ENCODE data around the gene TBL1X.
A peak's percentile ranks its signal among the peaks of the same experiment; 100 is the strongest.

The TBL1X gene

DNA sequence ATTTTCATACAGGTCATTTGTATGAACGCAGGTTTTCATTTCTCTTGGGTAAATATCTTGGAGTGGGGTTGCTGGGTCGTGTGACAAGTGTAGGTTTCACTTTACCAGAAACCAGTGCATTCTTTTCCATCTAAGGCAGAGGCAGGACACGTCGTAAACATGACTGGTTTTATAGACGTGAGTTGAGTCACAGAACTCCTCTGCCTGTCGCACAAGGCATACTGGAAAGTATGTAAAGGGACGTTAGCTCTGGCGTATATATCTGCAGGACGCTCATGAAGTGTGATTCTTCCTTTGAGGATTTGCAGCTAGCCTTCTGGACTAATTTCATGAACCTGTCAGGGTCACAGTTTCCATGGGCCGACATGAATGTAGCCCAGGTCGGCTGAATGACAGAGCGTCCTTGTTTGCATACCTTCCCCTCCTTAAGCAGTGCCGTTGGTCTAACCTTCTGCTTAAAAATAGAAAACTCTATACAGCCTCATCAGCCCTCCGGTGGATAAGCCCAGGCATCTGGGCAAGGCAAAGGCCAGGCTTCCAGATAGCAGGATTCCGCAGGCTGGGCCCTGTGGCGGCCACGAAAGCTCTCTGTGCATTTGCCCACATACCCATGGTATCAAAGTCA is 194.8 kb downstream of the TBL1X start:
- no peak for DNase-seq

- no peak for DNase-seq
Measured at GRCh38 chrX:9662148-9662547, 197.3 kb downstream of the TBL1X start.

DNA sequence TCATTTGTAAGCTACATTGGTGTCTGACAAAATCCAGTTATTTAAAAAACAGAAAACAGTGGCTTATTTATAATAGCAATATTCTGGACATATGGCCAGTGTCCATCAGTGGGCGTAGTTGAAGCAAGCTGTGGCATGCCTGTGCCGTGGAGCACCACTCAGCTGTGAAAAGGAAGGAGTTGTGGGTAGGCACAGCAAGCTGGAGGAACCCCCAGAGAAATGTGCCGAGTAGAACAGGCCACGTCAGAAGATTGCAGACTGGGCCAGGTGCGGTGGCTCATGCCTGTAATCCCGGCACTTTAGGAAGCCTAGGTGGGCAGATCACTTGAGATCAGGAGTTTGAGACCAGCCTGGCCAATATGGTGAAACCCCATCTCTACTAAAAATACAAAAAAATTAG is 198.4 kb downstream of the TBL1X start:
- no peak for DNase-seq

DNA sequence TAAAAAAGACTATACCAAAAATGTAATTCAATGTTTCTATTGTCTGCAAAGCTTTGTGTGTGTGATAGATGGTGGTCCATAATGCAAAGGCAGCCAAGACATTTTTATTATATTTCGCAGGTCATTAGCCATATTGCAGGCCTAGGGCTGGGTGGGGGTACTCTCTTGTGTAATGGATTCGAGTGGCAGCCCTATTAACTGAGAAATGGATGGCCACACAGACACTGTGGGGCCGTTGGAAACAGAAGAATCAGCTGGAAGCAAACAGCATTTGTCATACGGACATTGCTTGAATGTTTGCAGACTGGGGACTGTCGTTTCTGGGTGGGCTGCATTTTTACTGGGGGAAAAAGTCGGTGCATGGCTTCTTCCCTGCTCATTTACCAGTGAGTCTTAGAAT is 199.4 kb downstream of the TBL1X start:
- DNase-seq, result no peak

GRCh38 chrX:9665113-9665512 is 200.3 kb downstream of the TBL1X start:
- DNase-seq, result no peak

- DNase-seq, result no peak
Measured at GRCh38 chrX:9668537-9668936, 203.7 kb downstream of the TBL1X start.

GRCh38 chrX:9670136-9670814 is 205.4 kb downstream of the TBL1X start:
- peak in 2 of 58 donors; percentile 4 to 8 for DNase-seq

DNA sequence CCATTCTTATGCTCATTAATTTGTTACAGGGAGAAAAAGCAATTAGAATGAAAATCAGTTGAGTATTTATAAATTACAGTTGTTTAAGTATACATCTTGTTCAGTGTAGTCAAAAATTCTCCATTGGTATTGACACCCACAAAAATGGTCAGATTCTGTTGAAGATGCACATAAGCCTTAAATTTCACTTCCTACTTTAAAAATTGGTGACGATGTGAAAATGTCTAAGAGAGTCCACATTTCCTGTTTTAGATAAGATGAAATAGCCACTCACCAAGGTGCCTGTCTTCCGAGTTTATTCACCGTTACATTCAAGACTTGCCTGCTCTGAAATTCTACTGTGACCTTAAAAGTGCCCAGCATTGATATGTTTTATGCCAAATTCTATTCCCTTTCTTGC is 207.1 kb downstream of the TBL1X start:
- DNase-seq, result no peak

DNA sequence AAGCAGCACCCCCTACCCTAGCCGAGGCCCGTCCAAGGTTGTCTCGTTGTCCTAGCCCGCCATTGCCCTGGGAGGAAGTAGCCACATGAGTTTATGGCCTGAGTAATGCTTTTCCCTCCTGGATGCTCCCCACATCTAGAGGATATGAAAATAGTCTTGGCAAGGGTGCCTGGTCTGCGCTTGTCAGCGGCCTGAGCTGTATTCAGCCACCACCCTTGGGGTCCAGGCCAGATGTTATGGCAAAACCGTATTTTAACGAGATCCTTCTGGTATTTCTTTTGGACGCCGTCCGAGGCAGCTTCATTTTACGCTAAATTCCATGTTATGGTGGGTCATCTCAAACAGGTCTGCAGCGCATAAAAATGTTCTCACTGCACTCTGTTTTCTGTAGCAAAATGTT is 211.4 kb downstream of the TBL1X start:
- DNase-seq, result no peak

- DNase-seq, result no peak
Measured at GRCh38 chrX:9676738-9677097, 211.9 kb downstream of the TBL1X start.

GRCh38 chrX:9677098-9677739 is 212.4 kb downstream of the TBL1X start:
- no peak for DNase-seq

DNA sequence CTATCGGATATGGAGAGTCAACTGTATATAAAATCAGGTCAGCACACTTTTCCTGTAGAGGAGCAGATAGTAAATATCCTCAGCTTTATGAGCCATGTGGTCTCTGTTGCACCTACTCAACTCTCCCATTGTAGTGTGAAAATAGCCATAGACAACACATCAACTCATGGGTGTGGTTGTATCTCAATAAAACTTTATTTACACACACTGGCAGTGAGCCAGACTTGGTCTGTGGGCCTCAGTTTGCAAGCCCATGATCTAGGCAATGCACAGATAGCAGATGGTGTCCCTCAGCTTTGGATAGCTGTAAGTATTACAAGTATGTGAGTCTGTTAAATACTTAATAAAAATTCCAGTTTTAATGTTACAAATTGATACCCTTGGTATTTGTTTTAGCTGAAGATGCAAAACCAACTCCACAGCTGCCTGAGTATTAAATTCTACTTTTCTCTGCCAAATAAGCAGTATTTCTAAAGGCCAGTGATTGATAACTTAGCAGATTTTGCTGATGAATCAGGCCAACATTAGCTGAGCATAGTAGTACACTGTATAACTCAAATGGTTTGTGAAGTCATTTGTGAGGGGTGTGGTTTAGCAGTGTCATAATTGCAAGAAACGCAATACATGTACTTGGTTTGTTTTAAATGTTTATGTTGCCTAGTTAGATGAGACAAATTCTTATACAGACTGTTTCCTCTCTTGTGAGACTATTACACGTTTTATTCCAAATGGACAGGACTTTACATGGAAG is 213.5 kb downstream of the TBL1X start:
- DNase-seq, result no peak

GRCh38 chrX:9681011-9681410 is 216.2 kb downstream of the TBL1X start:
- no peak for DNase-seq

DNA sequence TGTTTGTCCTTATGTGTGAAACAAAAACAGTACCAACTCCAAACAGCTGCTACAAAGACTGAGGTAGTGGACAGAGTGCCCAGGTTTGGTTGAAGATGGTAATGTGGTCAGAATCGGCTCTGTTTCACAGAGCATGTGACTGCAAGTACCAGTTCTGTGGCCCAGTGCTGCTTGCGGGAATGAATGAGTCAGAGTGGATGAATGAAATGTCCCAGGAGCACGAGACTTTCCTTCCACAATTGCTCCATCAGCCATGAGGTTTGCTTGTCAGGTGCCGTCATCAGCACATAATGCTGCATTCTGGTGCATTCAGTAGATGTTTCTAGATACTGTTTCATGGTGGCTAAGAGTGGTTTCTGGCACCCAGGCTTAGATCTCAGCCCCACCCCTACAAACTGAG is 216.6 kb downstream of the TBL1X start:
- DNase-seq, result no peak

GRCh38 chrX:9682456-9682855 is 217.6 kb downstream of the TBL1X start:
- peak in 2 of 58 donors; percentile 0 to 1 for DNase-seq

DNA sequence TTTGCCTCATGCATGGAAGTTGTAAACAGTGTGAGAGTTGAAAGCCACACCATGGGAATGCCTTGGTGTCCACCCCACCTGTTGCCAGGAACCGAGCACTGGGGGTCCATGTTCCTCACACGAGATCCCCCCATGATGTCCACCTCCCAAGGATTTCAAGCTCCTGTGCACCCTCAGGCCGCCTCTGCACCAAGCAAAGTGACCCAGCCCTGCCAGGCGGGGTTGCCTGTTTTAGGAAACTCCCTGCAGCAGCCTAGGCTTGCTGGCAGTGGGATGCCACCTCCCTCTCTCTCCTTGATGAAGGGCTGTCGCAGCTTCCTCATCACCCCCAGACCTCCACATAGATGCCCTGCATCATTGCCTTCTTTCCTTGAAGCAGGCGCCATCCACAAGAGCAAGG is 218.0 kb downstream of the TBL1X start:
- DNase-seq, result no peak

DNA sequence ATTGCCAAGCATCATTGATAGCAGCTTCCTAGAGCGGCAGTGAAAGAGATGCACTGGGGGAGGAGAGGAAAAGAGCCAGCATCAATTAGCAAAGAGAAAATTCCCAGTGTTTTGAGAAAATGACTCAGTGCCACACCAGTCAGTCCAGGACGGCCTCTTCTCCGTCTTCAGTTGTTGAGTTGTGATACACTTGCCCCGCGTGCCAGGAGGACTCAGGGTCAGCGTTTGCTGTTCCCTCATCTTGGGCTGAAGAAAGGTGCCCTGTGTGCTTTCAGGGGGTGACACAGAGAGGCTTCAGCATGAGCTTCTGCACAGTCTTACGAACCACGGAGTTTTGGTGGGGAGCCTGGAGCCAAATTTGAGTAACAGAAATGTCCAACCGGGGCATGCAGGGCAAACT is 218.5 kb downstream of the TBL1X start:
- no peak for DNase-seq

- no peak for DNase-seq
Measured at GRCh38 chrX:9687899-9688298, 223.0 kb downstream of the TBL1X start.

- DNase-seq, result no peak
Measured at GRCh38 chrX:9688833-9689232, 224.0 kb downstream of the TBL1X start.

DNA sequence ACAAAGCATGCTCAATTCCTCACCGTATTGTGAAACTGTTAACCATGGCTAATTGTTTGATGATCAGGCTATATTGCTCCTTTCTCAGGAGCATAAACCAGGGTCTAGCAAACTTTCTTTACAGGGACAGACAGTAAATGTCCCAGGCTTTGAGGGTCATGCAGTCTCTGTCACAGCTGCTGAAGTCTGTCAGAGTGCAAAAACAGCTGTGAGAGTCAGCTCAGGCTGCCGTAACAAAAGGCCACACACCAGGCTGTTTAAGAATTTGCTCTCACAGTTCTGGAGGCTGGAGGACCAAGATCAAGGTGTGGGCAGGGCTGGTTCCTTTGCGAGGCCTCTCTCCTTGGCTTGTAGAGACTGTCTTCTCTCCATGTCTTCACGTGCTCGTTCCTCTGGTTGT is 225.2 kb downstream of the TBL1X start:
- DNase-seq, result no peak

DNA sequence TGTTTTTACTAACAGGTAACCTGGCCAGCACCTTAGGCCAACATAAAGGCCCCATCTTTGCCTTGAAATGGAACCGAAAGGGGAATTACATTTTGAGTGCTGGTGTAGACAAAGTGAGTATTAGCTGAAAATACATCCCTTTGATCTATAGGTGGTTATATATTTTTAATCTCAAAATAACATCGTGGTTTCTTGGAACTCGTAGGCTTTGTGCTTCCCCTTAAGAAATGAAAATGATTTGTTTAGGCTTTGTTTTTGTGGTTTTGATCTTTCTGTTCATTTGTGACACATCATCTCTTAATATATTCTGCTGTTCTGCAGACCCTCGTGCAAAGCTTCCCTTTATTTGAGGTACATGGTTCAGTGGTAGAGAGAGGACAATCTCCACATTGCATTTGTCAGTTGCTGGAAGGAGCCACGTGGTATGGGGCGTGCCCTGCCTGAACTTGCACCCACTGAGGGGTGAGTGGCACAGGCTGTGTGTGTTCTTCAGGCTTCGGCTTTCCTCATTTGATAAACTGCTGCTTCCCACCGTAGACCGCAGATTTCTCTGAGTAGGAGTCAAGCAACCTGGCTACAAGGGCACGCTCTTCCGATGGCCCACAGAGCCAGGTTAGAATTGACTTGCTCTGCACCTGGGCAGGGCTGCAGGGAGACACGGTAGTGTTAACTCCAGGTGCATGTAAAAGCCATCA is 228.6 kb downstream of the TBL1X start:
- no peak for DNase-seq

DNA sequence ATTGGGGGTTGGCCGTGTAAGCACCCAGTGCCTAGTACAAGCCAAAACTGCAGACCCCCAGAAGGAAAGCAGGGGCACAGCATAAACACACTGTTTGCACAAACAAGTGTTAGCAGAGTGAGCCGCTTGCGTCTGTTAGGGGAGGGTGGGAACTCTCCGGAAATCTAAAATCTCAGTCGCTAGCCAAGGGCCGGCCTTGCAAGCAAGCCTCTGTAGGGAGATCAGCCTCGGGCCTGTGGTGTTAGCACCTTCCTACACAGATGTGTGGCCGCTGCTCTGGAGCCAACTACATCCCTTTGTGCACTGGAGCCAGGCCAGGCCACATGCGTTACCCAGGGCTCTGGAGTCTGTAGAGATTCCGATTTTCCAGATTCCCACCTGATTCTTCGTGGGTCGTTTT is 233.7 kb downstream of the TBL1X start:
- no peak for DNase-seq
